Stimulated activated CD8-positive, alpha-beta memory T cell treated with anti-CD3 and anti-CD28 coated beads, Interleukin-4, amount 100 ng/mL, for 48 hours (primary cell): ENCODE data around the gene TP53I13.

Source experiments
- DNase-seq: peaks from one replicate; pipeline ENCODE4 v3.0.0-alpha.2; 2020

TP53I13 gene

DNA sequence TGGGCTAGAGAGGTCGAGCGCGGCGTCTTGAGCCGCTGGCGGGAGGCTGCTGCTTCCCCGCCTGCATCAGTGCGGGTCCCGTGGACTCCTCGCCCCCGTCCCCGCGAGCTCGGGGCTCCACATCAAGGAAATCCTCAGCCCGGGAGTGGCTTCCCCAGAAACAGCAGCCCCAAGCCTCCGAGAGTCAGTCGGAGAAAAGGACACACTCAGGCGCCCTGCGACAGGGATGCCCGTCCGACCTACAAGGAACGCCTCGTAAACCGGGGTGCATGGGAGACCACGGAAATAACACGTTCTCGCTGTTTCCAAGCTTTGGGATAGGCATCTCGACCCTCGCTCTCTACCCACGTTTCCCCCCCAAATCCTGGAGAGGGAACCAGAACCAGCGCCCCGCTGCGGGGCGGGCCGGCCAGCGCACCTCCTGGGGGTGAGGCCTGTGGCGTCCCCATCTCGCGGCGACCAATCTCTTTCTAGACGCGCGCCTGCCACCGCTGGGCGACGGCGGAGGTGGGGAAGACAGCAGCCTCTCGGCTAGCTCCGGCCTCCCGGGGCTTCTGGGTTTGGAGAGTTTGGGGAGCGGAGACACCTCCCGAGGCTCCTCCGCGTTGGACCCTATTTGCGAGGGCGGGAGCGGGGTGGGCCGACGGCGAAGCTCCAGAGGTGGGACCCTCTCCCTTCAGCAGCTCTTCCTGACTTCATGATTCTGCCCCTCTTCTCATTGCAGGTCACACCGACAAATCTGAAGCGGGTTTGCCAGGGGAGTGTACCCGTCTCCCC is 759 bp upstream of the TP53I13 start:
- DNase-seq, result peak; percentile 85

- peak; percentile 34 for DNase-seq
These were observed 897 bp downstream of the TP53I13 start for GRCh38 chr17:29569245-29569950.

DNA sequence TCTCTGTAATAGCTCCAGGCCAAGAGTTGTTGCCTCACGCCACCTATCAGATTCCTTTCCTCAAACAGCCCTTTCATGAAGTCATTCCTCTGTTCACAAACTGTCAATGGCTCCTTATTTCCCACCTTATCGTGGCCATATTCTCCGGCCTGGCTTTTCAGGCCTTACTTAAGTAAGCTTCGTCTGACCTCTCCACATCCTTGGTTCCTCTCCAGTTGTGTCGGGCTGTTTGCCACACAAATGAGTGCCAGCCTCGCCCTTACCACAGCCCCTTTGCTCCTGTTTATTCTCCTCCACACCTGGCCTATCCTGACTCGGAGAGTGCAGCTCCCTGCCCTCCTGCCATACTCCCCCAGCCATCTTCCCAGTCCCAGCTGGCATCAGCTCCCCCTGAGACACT is 2.0 kb downstream of the TP53I13 start:
- peak; percentile 19 for DNase-seq

DNA sequence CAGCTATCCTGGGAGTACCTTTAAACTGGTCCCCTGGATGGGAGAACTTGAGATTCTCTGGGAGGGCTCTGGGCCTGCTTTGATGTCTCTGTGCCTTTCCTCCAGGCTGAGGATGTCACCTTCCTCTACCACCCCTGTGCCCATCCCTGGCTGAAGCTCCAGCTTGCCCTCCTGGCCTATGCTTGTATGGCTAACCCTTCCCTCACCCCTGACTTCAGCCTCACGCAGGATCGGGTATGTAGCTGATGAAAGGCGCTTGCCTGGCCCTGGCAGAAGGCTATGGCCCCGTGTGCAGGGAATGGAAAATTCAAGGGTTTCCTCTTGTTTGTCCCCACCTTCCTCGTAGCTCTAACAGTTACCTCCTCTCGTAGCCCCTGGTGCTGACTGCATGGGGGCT is 3.0 kb downstream of the TP53I13 start:
- peak; percentile 12 for DNase-seq

DNA sequence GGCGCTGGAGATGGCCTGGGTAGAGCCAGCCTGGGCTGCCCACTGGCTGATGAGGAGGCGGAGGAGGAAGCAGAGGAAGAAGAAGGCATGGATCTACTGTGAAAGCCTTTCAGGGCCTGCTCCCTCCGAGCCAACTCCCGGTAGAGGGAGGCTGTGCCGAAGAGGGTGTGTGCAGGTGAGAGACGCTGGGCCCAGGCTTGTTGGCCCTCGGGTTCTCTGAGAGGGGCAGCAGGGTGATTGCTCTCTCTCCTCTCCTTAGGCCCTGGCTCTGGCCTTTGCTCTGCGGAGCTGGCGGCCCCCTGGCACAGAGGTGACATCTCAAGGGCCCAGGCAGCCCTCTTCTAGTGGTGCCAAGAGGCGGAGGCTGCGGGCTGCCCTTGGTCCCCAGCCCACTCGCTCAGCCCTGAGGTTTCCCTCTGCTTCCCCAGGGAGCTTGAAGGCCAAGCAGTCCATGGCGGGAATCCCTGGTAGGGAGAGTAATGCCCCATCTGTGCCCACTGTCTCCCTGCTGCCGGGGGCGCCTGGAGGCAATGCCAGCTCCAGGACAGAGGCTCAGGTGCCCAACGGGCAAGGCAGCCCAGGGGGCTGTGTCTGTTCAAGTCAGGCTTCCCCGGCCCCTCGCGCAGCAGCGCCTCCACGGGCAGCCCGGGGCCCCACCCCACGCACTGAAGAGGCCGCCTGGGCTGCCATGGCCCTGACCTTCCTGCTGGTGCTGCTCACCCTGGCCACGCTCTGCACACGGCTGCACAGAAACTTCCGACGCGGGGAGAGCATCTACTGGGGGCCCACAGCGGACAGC is 3.6 kb downstream of the TP53I13 start:
- no peak for DNase-seq

DNA sequence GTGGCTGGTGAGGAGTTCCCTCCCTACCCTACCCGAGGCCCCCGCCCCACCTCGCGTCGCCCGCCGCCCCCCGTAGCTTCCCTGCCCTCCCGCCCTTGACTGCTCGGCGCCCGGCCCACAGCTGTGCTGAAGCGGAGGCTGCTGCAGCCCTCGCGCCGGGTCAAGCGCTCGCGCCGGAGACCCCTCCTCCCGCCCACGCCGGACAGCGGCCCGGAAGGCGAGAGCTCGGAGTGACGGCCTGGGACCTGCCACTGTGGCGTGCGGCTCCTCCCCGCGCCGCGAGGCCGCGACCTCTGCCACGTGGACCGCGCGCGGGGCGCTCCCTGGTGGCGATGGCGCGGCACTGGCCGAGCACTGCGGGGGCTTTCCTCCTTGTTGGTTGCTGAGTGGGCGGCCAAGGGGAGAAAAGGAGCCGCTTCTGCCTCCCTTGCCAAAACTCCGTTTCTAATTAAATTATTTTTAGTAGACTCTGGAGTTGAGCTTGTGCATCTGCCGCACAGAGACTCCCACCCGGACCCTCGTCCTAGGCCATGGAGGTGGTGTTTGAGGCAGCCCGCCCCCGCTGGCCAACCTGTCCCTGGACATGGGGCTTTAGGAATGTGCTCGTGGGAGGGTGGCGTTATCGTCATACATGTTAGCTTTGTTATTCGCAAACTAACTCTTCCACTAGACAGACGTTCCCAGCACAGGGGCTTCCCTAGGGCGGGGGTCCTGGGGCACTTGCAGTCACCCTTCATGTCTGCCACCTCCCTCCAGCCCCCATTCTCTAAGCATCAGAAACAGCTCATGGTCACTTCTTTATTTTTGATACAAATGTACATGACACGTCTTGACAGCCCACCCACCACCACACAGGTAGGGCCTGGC is 4.4 kb downstream of the TP53I13 start:
- peak; percentile 74 for DNase-seq

DNA sequence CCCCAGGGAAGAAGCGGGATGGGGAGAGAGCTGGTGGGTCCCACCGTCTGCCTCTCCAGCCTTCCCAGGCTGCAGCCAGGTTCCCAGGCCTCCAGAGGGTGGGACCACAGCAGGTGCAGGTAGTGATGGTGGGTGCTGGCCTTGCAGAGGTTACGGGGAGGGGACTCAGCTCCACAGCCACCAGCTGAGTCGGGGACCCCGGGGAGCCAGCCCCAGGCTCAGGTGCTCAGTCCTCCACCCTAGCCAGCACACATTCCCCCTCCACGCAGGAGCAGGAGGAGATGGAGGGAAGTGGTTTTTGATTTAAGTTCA is 5.0 kb downstream of the TP53I13 start:
- DNase-seq, result no peak

- DNase-seq, result no peak
These were observed 5.6 kb downstream of the TP53I13 start for GRCh38 chr17:29573871-29574731.

DNA sequence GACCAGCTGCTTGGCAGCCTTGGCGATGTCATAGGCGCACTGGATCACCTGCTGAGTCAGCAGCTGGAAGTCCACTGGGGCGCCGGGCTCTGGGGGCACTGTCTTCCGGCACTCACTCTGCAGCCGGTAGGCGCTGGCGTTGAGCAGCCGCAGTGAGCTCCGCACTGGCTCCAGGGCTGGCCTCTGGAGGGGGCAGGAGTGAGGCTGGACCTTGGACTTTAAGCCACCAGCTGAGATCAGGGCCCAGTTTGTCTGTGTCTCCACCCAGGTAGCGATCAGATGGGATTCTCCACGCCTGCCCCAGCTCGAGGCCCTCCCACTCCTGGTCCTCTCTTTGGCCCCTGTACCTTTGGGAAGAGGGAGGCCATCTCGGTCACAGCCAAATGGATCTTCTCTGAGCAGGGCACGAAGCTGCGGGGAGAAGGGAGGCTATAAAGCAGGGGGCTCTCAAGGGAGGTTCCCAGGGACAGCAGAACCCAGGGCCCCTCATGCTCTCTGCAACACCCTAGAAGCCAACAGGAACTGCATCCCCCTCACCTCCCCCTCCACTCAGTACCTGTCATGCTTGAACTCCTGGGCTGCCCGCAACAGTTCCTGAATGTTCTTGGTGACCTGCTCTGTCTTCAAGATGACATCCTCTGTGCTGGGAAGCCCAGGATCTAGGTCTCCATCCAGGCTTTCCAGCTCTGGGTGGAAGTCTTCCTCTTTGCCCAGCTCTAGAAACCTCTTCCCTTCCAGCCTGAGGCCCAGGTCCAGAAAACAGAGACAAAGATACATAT is 6.4 kb downstream of the TP53I13 start:
- no peak for DNase-seq

DNA sequence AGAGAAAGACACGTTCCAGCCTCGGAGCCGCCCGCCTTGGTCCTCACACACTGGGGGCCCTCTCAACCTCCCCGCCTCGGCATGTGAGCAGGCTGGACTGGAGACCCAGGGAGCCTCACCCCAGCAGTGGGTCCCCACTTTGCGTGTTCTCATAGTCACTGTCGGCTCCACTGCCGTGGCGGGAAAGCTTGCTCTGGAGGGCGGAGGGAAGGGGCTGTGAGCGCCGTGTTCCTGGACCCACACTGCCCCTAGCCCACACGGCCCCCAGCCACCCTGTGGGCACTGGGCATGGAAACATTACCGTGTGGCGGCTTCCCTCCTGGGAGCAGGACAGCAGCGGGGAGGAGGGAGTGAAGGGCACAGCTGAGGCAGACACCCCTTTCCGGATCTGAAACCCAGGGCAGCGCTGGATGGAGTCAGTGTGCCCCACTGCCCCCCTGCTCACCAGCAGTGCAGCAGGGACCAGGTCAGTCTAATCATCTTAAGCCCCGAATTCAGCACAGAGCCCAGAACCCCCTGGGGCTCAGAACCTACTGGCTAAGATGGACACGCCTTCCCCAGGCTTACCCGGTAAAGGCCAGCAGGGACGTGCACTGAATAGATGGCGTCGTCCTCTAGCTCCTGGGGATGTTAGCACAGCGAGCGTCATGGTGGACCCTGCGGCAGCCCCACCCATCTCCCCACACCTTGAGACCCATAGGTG is 7.2 kb downstream of the TP53I13 start:
- DNase-seq, result no peak

DNA sequence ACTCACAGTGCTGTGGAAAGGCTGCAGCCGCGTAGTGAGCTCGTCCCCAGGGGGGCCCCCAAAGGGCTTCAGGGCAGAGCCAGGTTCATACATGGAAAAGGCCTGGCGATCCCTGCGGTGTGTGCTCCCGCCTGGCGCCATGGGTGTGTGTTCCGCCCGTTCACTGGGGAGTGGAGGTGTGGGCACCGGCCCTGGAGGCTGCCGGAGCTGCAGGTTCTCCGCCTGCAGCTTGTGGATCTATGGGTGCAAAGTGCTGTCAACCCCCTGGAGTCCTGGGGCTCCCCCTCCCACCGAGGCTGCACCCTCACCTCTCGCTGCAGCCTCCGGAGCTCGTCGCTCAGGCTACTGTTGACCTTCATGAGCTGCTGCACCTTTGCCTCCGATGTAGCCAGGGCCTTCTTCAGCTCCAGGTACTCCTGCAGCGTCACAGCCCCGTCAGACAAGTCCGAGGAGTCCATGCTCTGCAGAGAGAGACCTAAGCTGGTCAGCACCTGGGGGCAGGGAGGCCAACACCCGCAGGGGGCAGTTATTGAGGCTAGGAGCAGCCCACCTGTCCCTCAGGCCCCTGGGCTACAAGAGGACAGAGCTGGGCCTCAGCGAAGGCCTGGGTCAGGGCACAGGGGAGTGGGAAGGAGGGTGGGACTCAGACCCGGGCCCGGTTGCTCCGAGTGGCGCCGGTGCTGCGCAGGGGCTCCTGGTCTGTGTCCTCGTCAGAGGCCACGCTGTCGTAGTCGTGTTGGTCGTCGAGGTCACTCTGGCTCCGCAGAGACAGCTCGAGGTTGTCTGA is 7.9 kb downstream of the TP53I13 start:
- DNase-seq, result no peak

GRCh38 chr17:29577001-29577370 is 8.5 kb downstream of the TP53I13 start:
- DNase-seq, result no peak

GRCh38 chr17:29577385-29578211 is 9.1 kb downstream of the TP53I13 start:
- DNase-seq, result no peak

DNA sequence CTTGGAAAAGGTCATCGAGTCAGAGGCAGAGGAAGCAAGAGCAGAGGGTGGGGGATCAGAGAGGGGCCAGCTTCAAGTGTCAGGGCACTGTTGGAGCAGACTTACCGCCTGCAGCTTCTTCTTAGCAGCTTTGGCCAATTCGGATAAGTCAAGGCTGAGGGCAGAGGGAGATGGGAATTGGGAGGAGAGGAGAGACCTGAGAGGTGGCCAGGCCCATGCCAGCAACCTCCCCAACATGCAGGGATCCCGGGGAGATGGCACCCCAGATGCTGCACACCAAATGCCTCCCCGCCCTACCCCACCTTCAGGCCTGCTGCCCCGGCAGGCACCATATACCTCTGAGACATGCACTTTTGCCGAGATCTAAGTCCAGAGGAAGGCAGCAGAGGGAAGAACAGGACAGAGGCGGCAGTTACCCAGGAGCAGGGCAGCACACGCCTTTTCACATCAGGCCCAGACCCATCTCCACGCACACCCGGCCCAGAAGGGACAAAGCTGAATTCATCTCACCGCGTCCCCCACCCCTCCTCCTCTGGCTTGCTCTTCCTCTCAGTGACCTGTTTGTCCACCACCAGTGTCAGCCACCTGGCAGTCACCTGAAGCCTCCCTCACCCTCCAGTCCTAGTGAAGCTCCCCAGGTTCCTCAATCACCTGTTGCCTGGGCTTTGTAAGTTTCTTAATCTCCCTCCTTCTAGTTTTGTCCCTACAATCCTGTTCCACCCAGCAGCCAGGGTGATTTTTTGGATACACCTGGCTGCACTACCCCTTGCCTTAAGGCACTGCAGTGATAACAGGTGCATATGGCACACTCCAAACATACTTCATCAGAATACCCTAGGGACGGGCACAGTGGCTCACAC is 10.4 kb downstream of the TP53I13 start:
- DNase-seq, result no peak

DNA sequence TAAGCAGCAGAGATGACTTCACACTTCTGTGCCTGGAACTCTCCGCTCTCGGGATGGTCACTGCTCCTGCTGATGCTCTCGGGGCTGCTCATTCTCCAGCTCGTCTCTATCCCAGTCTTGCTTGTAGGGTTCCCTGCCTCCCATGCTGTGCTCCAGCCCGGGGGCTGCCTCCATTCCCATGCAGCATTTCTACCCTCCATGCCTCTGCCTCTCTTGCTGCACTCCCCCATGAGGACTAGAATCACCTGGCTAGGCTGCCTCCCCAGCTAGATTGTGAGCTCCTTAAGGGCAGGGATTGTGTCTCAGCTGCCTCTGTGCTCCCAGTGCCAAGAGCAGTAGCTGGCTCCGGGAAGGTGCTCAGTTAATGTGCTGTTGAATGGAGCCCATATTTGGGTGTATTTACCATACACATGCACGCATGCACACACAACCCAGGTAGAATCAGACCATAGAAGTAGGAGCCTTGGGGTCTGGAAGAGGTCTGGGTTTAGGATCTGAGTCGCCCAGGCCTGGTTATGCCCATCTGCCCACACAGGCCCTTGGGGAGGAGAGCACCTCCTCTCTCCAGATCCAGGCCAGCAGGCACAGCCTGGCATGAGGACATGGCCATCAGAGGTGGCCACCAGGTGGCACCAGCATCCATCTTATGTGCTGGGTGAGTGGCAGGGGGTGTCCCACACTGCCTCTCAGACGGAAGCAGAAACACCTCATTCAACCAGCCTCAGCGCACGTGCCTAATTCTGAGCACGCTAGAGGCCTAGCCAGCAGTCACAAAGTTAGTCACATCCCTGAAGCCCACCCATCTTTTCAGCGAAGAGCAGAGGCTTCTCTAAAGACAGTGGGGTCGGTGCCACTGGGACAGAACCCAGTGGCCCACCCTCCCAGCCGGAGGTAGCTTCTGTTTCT is 11.6 kb downstream of the TP53I13 start:
- DNase-seq, result peak; percentile 93

DNA sequence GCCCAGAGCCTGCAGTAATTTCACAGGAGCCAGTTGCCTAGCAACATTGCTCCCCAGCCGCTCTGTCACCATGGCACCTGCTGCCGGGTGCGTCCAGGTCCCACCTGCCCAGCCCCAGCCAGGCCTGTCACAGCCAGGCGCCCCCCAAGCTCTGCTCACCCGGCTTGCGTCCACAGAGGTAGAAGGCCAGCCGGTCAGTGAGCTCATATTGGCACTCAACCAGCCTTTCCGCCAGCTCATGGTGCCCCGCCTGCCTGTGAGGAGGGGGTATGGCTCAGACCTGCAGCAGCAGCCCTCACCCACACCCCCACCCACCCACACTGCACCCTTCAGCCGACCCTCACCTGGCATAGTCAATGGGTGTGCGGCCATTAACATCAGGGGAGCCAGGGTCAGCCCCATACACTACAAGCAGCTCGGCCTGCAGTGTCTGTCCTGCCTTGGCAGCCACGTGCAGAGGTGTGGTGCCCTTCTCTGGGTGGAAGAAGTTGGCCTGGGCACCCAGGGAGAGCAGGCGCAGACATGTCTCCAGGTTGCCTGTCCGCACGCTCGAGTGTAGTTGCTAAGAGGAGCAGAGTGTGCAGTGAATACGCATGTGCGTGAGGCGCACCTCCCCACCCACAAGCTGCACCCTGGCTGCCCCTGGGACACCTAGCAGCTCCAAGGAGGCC is 13.2 kb downstream of the TP53I13 start:
- no peak for DNase-seq
